HG03432 (cell line): ENCODE data around the gene RAB9A.
A peak's percentile ranks its signal among the peaks of the same experiment; 100 is the strongest.

Experiments used
- ATAC-seq: cut with Tn5 transposase; IDR thresholded peaks from one replicate; pipeline ENCODE4 v1.9.1; 2021; ENCODE audit warnings: mild to moderate bottlenecking, moderate library complexity; ENCODE audit not compliant: unreplicated experiment

RAB9A gene

GRCh38 chrX:13742397-13743176 lies 53.7 kb downstream of the RAB9A start:
- peak; percentile 96 for ATAC-seq

- no peak for ATAC-seq
These were observed 58.9 kb downstream of the RAB9A start for GRCh38 chrX:13747836-13748235.

GRCh38 chrX:13748486-13748885 lies 59.6 kb downstream of the RAB9A start:
- ATAC-seq = no peak

- peak; percentile 55 for ATAC-seq
These were observed 61.3 kb downstream of the RAB9A start for GRCh38 chrX:13750204-13750603.

GRCh38 chrX:13750812-13751211 lies 61.9 kb downstream of the RAB9A start:
- ATAC-seq = peak; percentile 57

- ATAC-seq = no peak
These were observed 63.2 kb downstream of the RAB9A start for GRCh38 chrX:13752141-13752540.

- peak; percentile 61 for ATAC-seq
These were observed 63.7 kb downstream of the RAB9A start for GRCh38 chrX:13752646-13753045.

- ATAC-seq = no peak
These were observed 65.8 kb downstream of the RAB9A start for GRCh38 chrX:13754765-13755164.

GRCh38 chrX:13755254-13755653 lies 66.3 kb downstream of the RAB9A start:
- no peak for ATAC-seq

GRCh38 chrX:13756381-13756780 lies 67.5 kb downstream of the RAB9A start:
- no peak for ATAC-seq

- ATAC-seq = peak; percentile 79
These were observed 70.3 kb downstream of the RAB9A start for GRCh38 chrX:13759152-13759718.
